GM06990 (cell line): ENCODE measurements around the gene RBX1.

ENCODE experiments used
- DNase-seq: peaks from one replicate; pipeline ENCODE4 v3.0.0-alpha.2; 2011; ENCODE audit not compliant: insufficient read length; ENCODE audit errors: extremely low read depth
- H3K27me3 ChIP-seq: replicated peaks from 2 replicates; pipeline ENCODE4 v1.6.0; 2011; ENCODE audit warnings: low read length; ENCODE audit not compliant: control insufficient read depth, insufficient read depth
- H3K36me3 ChIP-seq: 2 replicates; pipeline ENCODE4 v1.5.1; 2011; ENCODE audit warnings: low read length; ENCODE audit not compliant: control insufficient read depth, insufficient read depth
- H3K4me3 ChIP-seq: replicated peaks from 2 replicates; pipeline ENCODE4 v1.5.1; 2011; ENCODE audit warnings: low read depth, mild to moderate bottlenecking, control low read depth, low read length
- TF ChIP-seq, protein P1 (sequence below): IDR thresholded peaks from 2 replicates; pipeline ENCODE4 v1.5.1; 2011; ENCODE audit warnings: low read length, control low read depth, mild to moderate bottlenecking, inconsistent platforms; ENCODE audit not compliant: insufficient read depth, poor library complexity, severe bottlenecking

RBX1 gene

DNA sequence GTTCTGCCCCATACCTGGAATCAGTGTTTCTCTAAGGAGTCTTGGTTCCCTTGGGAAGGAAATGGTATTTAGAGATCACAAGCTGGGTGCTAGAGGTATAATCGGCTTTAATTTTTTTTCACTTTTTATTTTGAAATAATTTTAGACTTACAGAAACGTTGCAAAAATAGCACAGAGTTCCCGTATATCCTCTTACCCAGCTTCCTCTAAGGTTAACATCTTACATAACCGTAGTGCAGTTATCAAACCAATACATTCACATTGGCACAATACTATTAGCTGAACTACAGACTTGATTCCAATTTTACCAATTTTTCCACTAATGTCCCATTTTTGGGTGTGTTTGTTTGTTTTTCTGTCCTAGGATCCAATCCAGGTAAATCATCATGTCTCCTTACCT is 63.8 kb downstream of the RBX1 start:
- no peaks in the 10 kb centered on the region for H3K36me3 ChIP-seq
- TF ChIP-seq, protein P1, sequence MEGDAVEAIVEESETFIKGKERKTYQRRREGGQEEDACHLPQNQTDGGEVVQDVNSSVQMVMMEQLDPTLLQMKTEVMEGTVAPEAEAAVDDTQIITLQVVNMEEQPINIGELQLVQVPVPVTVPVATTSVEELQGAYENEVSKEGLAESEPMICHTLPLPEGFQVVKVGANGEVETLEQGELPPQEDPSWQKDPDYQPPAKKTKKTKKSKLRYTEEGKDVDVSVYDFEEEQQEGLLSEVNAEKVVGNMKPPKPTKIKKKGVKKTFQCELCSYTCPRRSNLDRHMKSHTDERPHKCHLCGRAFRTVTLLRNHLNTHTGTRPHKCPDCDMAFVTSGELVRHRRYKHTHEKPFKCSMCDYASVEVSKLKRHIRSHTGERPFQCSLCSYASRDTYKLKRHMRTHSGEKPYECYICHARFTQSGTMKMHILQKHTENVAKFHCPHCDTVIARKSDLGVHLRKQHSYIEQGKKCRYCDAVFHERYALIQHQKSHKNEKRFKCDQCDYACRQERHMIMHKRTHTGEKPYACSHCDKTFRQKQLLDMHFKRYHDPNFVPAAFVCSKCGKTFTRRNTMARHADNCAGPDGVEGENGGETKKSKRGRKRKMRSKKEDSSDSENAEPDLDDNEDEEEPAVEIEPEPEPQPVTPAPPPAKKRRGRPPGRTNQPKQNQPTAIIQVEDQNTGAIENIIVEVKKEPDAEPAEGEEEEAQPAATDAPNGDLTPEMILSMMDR, result no peak
- no peak overlapping the region for H3K4me3 ChIP-seq
- peaks cover 1% of the 10 kb centered on the region; the same call in 1 of the 2 replicates for H3K27me3 ChIP-seq
- no peak for DNase-seq

DNA sequence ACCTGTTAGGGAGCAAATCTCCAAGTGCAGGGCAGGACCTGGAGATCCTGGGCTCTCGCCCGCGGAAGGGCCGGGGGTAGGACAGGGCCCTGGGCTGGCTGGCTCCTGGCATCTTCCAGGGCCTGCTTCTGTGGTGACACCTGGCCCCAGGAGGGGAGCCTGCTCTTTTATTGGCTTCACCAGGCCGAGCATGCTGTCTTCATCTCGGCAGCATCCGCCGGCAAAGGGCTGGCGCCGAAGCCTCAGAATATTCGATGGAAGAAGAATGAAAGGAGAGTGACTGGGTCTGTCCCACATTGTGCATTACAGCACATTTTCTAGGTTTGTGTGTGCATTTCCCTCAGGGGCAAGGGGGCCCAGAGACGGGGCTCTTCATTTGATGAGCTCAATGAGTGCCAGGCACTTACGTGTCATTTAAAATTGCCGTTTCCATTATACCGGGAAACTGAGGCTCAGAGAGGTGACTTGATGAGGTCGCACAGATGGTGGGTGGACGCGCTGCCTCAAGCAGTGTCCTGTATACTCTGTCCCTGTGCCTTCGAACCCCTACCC is 70.0 kb downstream of the RBX1 start:
- TF ChIP-seq, protein P1, result no peak
- DNase-seq, result peak; percentile 12
- H3K4me3 ChIP-seq, result peak overlapping the region; percentile 65
- no peaks in the 10 kb centered on the region for H3K36me3 ChIP-seq
- H3K27me3 ChIP-seq, result peaks cover 1% of the 10 kb centered on the region; the same call in 1 of the 2 replicates

DNA sequence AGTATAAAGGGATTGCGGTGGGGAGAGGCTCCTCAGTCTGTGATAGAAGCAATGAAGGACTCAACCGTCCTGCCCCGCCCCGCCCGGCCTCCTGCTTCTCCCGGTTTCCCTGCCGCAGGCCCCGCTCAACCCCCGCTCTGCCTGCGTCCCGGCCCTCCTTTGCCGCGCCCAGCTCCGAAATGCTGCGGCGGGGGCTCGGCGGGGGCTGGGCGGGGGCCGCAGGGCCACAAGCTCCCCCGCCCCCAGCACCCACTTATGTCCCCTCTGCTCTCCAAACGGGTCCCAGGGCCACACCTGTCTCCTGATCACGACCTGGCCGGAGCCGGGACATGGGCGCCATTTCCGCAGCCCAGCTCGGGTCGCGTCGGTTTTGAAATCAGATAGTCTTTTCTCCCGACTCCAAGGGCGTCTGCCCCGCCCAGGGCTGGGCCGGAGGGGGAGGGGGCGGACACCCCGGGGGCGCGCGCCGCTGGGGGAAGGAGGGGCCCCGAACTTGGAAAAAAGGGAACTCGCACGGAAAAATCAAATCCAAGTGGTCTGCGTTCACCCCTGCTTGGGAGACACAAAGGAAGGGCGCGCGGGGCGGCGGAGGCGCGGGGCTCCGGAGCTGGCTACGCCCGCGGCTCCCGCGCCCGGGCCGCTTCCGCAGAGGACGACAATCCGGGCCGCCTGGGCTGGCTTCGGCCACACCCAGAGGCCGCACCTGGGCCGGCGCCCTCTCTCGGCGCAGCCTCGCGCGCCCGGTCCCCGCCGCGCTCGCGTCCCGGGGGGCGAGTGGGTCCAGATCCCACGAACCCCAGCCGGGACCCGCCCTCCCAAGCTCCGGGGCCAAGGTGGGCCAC is 70.7 kb downstream of the RBX1 start:
- peak overlapping the region; percentile 65 for H3K4me3 ChIP-seq

DNA sequence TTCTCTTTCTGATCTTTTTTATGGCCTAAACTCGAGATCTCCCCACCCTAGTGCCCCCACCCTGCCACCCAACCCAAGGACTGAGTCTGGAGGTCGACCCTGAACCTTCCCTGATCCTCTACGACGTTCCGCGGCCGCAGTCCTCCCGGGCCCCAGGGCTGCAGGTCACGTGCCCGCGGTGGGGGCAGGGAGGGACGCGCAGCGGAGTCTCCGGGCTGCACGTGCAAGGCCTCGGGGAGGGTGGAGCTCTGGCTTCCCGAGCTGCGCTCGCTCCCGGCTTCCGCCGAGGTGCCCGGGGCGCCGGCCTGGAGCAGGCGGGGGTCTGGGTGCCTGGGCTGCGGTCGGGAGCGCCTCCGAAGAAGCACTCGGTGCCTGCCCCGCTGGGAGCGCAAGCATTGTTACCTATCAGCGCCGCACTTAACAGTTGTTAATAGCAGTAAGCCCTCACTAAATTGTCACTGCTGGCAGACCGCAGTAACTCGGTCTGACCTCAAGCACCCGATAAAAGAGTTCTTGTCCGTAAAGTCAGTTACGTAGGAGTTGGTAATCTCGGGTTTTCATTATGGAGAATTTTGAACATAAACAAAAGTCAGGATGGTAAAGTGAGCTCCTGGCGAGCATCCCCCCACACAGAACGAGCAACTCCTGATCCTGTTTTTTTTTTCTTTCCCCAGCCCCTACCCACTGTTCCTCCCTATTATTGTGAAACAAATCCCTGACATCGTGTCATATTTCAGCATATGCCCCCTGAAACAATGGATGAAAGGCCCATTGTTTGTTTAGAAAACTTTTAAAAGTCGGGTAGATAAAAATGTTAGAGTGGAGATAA is 71.5 kb downstream of the RBX1 start:
- TF ChIP-seq, protein P1, result no peak
- Histone ChIP-seq H3K27me3 (peaks cover 1% of the 10 kb centered on the region; the same call in 1 of the 2 replicates), H3K36me3 (no peaks in the 10 kb centered on the region), H3K4me3 (peak overlapping the region; percentile 65)
- peak; percentile 88 for DNase-seq

More for the DNA sequence above, 70.7 kb downstream of the RBX1 start:
- TF ChIP-seq, protein P1, result no peak
- peak; percentile 76 for DNase-seq
- Histone ChIP-seq H3K36me3 (no peaks in the 10 kb centered on the region), H3K27me3 (peaks cover 1% of the 10 kb centered on the region; the same call in 1 of the 2 replicates)
